ENCODE measurements around the gene GPR37L1.
"Not testable (repeated sequence)": the region's sequence is repeated elsewhere in the genome, so short reads cannot be mapped to it uniquely, and the experiment has no call there.

Gene GPR37L1

DNA sequence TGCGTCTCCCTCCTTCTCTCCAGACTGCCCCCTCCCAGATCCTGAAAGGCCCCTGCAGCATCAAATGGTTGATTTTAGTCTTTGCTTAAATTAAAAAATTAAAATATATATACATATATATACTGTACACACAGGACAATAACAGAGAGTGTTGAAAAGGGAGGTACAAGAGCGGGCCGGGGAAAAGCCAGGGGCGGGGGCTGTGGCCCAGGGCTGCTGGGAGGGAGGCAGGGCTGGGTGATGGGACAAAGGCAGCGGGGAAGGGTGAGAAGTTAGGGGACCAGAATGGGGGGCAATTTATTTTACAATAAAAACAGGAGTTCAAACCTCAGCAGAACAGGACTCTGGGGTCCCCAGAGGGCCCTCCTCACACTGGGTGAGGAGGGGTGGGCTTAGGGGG is 11.3 kb downstream of the GPR37L1 start:
- DNase-seq, result no peak

DNA sequence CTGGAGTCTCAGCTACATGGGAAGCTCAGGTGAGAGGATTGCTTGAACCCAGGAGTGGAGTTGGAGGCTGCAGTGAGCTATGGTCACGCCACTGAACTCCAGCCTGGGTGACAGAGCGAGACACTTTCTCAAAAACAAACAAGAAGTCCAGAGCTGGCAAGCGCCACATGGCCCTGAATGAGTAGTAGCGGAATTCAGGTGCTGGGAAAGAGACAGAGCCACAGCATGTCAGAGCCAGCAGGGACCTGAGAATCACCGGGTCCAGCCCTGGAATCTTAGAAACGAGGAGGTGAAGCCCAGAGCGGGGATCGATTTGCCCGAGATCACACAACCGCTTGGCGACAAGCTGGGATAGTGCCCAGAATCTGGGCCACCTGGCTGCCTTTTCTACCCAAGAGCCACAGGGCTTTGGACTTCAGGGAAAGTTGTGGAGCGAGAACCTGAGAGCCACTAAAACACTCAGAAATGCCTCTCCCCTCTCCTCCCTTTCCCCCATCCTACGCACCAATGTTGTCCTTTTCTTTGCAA is 12.0 kb downstream of the GPR37L1 start:
- DNase-seq, result no peak

GRCh38 chr1:202135221-202135721 is 12.6 kb downstream of the GPR37L1 start:
- peak; percentile 42 to 69 for DNase-seq

GRCh38 chr1:202140833-202141232 is 18.1 kb downstream of the GPR37L1 start:
- DNase-seq, result no peak

DNA sequence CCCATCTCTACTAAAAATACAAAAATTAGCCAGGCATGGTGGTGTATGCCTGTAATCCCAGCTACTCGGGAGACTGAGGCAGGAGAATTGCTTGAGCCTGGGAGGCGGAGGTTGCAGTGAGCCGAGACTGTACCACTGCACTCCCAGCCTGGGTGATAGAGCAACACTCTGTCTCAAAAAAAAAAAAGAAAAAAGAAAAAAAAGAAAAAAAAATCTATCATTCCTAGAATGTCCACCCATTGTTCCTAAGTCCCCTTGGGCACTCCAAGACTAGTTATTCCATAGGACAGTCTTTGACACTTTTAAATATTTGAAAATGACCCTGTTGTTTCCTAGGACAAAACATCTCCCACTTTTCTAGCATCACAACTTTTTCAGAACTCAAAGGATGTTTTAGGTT is 18.8 kb downstream of the GPR37L1 start:
- DNase-seq, result not testable (repeated sequence)

GRCh38 chr1:202143011-202143767 is 20.5 kb downstream of the GPR37L1 start:
- DNase-seq, result peak; percentile 37 to 40

DNA sequence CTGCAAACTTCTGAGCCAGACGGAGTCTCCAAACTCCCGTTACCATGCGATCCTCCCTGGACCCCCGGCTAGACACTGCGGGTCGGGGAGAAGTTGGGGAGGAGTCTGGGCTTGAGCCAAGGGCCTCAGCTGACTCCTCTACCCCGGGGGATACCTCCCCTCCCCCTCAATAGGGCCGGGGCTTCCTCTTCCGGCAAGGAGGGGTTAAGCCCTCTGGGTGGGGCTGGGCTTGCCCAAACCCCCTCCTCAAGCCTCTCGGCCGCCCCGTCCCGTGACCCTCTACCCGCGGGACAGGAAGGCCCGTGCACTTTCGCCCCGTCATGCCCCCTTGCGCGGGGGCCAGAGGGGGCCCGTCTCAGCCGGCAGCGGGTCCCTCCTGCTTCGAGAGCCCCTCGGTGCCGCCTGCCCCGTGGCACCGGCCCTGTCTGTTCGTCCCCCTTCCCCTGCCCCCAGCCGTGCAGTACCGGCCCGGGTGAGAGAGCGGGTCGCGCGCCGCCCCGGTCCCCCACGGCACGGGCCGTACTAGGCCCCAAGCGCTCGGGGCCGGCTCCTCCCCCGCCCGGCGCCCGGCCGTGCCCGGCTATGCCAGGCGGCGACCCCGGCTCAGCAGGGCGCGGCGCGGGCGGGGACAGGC is 21.2 kb downstream of the GPR37L1 start:
- peak in 1 of 2 donors; percentile 38 for DNase-seq

- peak; percentile 64 to 74 for DNase-seq
Measured at GRCh38 chr1:202144402-202145067, 21.8 kb downstream of the GPR37L1 start, which contains the start of gene ARL8A. Gene ARL8A (minus strand): TSS chr1:202144737. CDS start chr1:202144572, 165 bp downstream.

DNA sequence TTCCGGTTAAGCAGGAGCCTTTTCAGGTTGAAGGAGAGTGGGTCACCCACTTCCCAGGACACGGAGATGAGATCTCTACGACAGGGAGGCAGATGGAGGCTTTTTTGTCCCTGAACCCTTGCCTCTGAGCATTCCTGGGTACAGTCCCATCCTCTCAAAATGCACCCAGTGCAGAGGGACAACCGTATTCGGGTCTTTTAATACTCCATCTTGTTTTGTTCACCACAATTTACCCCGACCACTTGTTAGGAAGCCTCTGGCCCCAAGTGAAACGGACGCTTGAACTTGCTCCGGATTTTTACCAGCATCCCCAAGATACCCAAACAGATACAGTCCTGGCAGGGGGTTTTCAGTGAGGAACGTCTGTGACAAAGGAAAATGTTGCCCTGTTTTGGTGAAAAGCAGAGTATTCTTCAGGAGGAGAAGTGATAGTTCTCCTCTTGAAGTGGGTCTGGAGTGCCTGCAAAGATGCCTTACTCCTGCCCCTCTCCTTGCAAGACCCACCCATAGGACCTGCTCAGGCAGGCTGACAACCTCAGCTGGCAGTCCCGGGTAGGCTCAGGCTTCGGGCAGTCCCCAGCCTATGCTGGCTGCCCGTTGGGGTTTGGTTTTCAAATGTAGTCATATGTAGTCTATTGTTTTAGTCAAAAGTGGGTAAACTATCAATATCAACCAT is 22.5 kb downstream of the GPR37L1 start:
- DNase-seq, result peak in 1 of 2 donors; percentile 48

- not testable (repeated sequence) for DNase-seq
Measured at GRCh38 chr1:202145744-202146140, 23.0 kb downstream of the GPR37L1 start.

GRCh38 chr1:202146279-202146678 is 23.6 kb downstream of the GPR37L1 start:
- DNase-seq, result no peak

DNA sequence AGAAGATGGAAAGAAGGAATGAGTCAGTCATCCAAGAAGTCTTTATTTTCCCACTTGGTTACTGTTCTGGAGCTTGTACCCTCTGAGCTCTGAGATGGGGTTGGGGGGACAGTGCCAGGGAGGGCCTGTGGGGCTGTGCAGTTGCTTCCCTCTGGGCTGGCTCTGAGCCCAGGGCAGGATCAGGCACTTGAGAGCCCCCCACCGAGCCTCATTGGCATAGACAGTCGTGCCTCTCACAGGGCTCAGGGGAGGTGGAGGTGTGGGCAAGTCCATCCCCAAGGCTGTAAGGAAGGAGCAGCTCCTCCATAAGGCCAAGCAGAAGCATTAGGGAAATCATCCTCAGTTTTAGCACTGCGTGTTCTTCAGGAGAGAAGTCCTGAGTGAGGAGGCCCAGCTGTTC is 24.3 kb downstream of the GPR37L1 start:
- no peak for DNase-seq

- no peak for DNase-seq
Measured at GRCh38 chr1:202148391-202148790, 25.7 kb downstream of the GPR37L1 start.

- DNase-seq, result no peak
Measured at GRCh38 chr1:202149566-202149965, 26.8 kb downstream of the GPR37L1 start.

DNA sequence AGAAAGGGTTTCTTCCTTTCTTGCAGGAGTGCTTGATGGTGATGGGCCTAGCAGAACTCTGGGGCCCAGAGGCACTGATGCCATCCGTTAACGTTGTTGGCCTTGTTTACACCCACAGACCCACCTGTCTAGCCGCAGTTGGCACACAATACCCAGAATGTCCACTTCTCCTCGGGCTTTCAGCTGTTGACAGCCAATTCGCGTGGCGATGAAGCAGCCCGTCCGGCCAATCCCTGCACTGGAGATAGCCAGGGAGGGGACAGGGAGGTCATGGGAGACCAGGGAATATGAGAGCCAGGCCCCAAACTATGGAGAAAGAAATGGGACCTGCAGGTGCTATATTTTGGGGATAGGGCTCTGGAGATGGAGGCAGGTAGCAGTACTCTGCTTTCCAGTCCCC is 27.5 kb downstream of the GPR37L1 start:
- DNase-seq, result no peak

GRCh38 chr1:202150602-202151001 is 27.9 kb downstream of the GPR37L1 start:
- no peak for DNase-seq

DNA sequence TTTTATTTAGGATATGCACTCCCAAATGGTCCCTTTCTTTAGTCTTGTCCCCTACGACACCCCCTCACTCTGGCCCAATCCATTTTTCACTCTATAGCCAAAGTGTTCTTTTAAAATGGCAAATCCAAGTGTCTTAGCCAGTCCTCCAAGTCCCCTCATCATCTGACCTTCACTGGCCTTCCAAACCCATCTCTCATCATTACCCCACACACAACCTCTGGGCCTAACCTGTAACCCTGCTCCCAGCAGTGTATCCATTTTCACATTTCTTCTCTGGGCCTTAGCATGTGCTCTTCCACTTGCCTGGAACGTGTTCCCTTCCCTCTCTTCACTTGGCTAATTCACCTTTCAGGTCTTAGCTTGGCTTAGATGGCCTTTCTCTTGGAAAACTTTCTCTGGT is 28.3 kb downstream of the GPR37L1 start:
- DNase-seq, result no peak

DNA sequence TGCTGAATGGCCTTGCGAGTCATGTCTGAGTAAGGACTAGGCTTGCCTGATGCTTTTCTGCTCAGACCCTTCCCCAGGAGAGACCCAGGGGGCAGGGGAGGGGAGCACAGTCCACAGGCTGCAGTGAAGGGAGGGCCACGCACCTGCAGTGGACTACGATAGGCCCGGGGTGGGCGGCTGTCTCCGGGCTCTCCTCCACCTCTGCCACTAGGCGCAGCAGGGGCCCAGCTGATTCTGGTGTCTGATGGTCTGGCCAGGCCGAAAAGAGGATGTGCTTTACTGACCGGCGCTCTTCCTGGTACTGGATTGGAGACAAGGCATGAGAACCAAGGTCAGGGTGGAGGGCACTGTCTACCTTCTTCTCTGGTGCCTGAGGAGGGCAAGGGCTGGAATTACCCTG is 29.7 kb downstream of the GPR37L1 start:
- no peak for DNase-seq

GRCh38 chr1:202153284-202153683 is 30.6 kb downstream of the GPR37L1 start:
- DNase-seq, result no peak

DNA sequence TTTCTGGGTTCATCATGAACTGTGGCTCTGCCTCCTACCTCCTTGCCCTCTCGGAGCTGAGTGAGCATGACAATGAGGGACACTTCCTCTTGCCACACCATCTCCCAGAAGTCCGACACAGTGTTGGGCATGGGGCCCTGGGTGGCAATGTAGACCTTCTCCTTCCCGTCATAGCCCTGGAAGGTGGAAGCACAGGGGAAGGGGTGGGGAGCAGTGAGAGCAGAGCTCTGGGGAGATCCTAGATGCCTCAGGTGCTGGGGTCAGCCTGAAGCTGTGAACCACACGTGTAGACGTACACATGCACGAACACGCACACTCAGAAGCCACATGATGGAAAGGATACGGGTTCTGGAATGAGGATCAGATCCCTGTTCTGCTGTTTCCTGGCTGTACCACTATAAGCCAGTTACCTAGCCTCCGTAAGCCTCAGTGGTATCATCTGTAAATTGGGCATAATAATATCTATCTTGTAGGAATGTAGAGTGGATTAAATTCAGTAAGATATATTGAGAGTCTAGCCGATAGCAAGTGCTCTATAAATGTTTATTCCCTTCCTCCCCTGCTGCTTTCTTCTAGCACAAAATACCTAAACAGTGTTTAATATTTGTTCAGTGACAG is 31.5 kb downstream of the GPR37L1 start:
- DNase-seq, result no peak

GRCh38 chr1:202154766-202155477 is 32.2 kb downstream of the GPR37L1 start:
- DNase-seq, result peak; percentile 60 to 76
